ENCODE data around the gene CDH26.

GRCh38 chr20:59933296-59933848 is 24.9 kb upstream of the CDH26 start, which contains the start of gene SYCP2:
- TF ChIP-seq EZH2 (IDR thresholded peaks at IDR 0.05; ENCODE audit: borderline replicate concordance, insufficient read depth, low read depth, low read length, poor library complexity, severe bottlenecking) = no peak
- no peak for TF ChIP-seq CTCF (IDR thresholded peaks at IDR 0.05)

Data from B cell (primary cell).